Activated T-cell treated with anti-CD3 and anti-CD28 coated beads for 48 hours (primary cell): ENCODE data around the gene INVS.
"Not testable (repeated sequence)": the region's sequence is repeated elsewhere in the genome, so short reads cannot be mapped to it uniquely, and the experiment has no call there.

Experiments used
- DNase-seq: peaks from one replicate; pipeline ENCODE4 v3.0.0-alpha.2; 2020; ENCODE audit warnings: low read depth

INVS gene

DNA sequence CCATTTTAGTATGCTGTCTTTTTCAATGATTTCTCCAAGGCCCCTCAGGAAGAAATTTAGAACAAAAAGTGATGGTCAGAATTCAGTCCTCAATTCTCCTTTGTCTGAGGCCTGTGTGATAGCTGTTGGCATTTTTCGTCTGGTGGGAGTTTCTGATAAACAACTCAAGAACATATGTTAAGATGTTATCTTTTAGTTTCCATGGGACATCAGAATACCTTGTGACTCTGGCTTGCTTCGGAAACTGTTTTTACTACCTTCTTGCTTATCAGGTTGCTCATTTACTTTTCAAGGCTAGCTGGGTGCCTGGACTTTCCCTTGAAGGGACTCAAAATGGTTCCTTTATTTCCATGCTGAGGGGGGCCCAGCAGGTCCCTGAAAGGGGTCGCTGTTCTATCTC, 97.2 kb downstream of the INVS start:
- no peak for DNase-seq

DNA sequence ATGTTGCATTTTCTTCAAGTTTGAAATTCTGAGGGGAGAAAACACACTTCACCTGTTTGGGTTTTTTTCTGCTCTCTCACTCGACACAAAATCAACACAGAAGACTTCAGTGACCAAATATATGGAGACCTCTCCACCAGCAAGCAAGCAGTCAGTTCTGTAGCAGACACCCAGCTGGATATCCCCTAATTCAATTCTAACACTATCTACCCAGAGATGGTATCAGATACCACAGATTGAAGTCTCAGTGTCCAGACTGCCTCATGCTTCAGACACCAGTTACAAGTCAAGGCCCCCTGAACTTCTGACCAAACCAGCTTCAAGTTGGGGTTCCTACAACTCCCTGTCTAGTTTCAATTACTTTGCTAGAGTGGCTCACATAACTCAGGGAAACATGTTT, 97.8 kb downstream of the INVS start:
- no peak for DNase-seq

DNA sequence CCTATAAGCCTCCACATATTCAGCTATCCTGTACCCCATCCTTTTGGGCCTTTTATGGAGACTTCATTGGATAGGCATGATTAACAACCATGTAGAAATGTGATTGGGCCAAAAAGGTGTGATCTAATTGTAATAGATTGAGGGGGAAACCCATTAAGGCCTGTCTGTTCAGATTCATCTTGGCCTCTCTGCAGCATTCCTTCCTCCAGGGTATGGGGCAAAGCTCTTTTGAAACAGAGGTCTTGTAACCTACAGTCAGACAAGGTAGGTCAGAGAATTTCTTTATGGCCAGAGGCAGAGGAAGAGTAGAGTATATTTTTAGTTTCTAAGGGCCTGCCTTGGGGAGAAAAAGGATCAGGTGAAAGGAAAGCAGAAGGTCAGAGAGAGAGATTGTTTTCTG, 98.5 kb downstream of the INVS start:
- DNase-seq, result no peak

DNA sequence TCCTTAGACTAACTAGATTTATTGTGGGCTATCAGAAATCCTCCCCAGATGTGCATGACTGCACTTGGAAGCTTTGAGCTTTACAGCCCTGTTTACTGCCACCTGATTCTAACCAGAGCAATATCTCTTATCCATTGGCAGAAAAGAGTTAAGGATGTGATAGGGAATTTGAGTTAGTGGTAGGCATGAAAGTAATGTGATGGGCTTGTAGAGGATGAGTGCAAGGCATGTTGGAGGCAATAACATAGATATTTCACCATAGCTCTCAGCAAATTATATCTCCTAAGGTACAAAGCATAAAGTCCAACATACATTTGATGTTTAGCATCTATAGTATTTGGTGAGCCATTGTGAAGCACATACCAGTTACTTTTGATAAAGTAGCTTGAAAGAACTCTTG, 103.8 kb downstream of the INVS start:
- no peak for DNase-seq

DNA sequence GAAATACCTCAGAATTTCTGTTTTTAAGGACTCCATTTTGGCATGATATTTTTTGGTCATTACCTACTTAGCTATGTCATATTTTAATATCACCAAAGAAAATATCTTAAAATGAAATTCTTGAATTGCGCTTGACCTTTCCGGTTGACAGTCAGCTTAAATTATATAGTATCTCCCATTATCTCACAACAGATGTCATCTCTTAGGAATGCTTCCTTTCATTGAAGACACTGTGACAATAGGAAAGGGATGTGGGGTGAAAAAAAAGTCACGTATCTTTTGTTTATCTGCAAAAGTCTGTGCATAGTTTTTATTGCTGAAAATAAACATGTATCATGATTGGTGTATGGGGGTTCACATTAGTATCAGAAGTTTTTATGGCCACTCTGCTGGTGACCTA, 105.8 kb downstream of the INVS start:
- no peak for DNase-seq

DNA sequence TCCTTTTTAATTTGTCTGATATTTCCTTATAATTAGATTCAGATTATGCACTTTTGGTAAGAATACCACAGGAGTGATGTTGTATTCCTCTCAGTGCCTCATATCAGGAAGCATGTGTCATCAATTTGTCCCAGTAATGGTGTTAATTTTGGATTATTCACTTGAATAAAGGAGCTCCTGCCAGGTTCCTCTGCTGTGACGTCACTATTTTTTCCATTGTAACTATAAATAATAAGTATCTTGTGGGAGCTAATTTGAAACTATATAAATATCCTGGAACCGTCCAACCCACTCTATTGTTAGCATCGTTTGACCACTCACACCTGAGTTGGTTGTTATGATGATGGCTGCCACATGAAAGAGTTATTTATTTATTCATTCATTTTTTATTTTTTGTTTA, 107.9 kb downstream of the INVS start:
- no peak for DNase-seq

DNA sequence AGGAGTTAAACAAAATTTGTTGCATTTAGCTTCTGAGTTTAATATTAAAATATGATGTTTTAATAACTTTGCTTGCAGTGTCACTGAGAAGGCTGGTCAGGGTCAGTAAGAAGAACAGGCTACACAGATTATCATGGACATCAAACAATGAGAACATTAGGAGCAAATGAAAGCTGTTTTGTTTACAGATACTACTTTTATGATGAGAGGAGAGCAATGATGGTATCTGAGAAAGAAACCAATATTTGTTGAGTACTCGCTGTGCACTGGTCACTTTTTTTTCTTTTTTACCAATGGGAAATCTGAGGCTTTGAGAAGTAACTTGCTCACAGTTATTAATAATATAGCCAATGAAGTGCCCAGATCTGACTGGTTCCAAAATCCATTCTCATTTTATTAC, 109.6 kb downstream of the INVS start:
- DNase-seq, result no peak

DNA sequence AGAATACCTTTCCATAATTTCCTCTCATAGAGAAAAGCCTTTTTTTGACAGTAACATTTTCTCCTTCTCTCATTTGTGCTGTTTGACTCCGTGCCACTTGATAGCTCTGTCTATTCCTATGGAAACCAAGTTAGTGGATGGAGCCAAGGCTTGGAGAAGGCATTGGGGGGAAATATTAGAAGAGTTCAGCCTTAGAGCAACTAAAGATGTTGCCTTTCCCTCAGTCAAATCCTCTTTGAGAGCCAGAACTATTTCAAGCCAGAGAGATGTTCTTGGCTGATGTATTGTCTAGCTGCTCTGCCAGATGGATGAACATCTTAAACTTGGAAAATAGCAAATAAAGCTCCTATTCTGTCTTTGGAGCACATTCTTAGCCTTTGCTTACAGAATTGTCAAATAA, 112.4 kb downstream of the INVS start:
- DNase-seq, result no peak

DNA sequence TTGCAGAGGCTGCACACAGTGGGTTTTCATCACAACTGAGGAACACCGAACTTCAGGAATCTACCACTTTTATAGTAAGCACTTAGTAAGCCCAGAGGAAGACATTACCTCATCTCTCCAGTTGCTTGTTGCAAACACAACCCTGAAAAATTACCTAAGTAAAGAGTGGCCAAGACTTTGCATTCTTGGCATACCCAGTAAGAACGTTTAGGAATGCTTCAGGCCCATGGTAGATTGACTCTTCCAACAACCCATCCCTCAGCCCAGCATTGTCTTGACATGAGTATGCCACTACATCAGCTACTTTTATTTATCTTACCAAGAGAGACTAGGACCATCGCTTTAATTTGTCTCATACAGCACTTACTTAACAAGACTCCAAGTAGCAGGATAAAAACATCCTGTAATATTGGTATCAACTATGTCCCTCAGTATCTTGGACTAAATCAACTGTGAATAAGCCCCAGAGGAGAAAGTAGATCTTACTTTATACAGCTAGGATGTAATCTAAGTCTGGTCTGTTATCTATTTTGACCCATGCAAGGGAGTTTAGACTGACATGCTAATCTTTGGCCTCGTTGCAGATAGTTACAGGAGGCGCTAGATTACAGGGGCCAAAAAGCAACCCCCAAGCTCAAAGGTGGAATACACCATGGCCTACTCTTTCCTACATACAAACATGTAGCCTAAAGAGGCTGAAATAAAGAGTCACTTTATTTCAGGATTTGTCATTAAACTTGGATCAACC, 114.9 kb downstream of the INVS start:
- DNase-seq, result no peak

DNA sequence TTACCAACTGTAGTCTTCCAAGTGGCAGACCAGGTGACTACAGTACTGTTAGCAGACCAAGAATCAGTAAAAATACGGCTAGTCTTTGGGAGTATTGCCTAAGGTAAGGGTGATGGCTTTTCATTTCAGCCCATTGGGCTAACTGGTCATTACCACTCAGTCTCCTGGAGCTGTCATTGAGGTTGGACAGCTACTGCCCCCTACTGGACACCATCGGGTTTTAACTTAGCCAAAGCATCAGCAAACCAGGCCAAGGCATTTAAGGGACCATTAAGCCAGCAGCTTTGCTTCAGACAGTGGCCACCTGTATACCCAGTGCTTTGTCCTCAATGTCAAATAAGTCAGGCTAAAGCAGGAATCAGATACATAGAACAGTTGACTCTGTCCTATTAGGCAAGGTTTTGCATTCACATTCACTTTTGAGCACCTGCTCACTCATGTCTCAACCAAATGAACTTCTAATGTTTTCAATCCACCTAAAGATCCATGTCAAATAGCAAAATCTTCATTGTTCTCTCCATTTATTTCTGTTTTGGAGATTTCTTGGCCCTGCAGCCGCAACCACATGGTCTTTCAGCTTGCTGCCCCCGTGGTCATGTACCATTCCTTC, 117.2 kb downstream of the INVS start:
- peak; percentile 45 for DNase-seq

DNA sequence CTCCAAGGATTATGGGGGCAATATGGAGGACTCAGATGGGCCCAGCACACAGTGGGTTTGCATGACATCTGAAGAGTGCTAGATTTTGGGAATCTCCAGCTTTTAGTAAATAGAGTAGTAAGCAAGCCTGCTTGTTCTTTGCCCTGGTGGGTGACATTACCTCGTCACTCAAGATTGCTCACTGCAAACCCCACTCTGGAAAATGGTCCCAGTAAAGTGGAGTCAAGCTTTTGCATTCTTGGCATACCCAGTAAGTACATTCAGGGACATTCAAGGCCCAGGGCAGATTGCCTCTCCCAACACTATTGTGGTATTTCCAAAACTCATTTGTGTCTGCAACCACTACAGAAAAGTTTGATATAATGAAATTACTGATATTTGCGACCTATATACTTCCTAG, 118.5 kb downstream of the INVS start:
- DNase-seq, result no peak

DNA sequence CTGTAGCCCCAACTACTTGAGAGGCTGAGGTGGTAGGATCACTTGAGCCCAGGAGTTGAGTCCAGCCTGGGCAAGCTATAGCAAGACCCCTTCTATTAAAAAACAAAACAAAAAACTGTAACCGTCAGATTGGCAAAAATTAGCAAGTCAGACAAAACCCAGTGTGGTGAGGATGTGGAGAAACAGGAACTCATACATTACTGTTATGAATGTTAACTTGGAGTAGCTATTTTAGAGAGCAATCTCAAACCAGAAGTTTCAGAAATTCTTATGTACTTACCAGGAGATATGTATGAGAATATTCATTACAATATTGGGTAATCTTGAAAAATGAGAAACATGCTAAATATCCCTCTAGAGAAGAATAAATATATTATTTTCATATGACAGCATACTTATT, 120.3 kb downstream of the INVS start:
- DNase-seq, result no peak

DNA sequence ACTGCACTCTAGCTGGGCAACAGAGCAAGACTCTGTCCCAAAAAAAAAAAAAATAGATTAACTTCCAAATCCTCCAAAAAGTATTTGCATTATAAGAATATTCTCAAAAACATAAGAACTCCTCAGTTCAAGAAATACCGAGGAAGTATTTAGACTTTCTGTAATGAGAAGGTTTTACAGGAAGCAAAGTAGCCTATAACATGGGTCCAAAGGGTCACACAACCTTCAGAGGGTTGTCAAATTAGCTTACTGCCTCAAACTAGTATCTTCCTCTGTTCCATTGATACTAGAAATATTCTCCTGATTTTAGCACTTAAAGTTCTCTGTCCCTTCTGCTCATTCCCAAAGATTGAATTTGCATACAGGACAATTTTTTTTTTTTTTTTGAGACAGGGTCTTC, 121.9 kb downstream of the INVS start:
- no peak for DNase-seq

DNA sequence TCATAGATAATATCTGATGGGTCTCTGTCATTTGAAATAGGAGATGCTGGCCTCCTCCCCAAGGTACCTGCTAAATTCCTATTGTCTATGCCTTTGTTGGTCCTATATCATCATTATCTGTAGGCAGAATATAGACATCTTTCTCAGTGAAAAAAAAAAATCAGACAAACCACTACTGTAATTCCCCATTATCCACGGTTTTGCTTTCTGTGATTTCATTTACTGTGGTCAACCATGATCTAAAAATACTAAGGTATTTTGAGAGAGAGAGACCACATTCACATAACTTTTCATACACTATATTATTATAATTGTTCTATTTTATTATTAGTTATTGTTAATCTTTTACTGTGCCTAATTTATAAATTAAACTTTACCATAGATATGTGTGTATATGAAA, 122.5 kb downstream of the INVS start:
- DNase-seq, result no peak

DNA sequence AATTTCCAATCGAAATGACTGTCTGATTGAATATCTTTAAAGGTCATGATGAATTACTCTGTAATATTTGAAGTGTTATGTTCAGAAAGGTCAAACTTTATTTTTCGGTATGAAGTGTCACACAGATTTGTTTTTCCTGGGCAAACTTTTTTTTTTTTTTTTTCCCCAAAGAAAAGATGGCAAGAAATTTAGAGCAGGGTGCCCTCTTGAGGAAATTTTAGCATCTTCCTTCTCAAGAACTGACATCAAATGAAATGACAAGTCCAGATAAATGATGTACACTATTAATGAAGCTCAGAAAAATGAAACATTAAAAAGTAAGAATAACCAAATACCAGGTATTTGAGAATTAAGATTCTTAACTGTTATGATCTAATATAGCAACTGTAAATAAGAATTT, 123.6 kb downstream of the INVS start:
- DNase-seq, result no peak

DNA sequence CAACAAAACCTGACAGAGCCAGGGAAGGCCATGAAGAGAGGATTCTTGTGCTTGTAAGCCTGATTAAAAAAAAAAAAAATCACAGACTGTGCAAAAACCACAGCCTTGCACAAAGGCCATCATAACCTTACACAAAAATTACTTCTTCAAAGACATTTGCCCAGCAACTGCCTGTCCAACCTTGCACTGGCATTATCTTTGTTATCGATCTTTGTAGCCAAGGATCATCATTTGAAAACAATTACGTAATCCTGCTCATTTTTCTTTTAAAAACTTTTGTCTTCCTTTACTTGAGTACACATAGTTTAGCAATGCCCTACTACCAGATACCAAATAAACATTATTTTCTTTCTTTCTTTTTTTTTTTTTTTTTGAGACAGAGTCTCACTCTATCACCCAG, 128.6 kb downstream of the INVS start:
- DNase-seq, result no peak

DNA sequence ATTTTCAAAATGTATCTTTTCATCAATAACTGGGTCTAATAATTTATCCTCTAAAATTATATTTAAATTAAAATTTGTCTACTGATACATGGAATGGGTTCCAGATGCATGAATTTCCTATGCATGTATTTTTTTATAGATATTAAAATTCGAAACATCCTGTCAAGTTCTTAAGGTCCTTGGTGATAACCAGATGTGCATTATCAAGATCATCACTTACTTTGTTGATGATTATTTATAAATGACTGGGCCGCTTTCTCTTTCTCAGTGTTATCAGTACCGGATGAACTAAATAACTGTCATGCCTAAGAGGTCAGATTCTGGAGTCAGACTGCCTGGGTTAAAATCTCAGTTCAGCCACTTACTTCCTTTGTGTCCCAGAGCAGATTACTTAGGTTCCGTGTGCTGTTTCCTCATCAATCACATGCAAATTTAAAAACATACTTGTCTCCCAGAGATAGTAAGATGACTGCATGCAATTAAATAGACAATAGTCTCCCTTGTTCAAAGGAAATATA, 129.4 kb downstream of the INVS start:
- DNase-seq, result no peak

DNA sequence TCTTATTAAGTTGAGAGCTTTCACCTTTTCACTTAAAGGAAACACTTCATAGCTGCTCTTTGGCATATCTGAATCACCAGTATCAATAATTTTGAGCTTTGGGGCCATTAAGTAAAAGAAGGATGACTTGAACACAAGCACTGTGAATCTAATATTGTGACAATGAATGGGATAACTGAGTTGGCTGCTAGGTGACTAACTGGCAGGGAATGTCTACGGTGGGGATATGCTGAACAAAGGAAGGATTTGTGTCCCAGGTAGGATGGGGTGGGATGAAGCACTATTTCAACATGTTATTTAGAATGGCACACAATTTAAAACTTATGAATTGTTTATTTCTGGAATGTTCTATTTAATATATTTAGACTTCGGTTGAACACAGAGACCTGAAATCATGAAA, 130.1 kb downstream of the INVS start:
- no peak for DNase-seq

DNA sequence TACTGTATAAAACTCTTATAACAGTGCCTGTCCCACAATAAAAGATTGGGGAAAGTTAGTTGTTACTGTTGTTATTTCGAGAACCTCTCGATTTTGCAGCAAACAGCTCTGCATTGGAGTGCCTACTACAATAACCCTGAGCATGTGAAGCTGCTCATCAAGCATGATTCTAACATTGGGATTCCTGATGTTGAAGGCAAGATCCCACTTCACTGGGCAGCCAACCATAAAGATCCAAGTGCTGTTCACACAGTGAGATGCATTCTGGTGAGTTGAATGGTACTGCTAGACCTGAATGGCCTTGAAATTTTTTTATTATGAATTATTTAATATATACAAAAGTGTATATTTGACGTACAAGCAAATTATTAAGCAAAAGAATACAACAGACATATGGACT, 130.5 kb downstream of the INVS start:
- DNase-seq, result no peak

DNA sequence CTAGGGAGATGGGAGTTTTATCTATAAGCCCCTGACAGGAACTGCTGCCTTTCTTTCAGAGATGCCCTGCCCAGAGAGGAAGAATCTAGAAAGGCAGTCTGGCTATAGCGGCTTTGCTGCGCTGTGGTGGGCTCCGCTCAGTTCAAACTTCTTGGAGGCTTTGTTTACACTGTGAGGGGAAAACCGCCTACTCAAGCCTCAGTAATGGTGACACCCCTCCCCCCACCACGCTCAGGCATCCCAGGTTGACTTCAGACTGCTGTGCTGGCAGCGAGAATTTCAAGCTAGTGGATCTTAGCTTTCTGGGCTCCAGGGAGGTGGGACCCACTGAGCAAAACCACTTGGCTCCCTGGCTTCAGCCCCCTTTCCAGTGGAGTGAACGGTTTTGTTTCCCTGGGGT, 137.9 kb downstream of the INVS start:
- DNase-seq, result not testable (repeated sequence)

DNA sequence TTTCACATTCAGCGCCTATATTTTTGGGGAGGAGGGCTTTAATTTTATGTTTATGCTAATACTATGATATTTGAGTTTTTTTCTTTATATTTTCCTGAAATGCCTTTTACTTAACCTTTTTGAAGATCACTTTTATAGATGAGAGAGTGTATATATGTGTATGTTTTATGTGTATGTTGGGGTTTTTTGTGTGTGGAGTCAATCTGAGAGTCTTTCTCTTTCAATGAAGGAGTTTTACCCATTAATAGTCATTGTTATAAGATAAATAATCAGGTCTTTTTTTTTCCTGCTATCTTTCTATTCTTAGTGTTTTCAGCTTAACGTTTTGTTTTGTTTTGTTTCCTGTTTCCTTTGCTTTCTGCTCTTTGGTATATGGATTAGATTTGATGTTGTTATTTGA, 141.5 kb downstream of the INVS start:
- no peak for DNase-seq

DNA sequence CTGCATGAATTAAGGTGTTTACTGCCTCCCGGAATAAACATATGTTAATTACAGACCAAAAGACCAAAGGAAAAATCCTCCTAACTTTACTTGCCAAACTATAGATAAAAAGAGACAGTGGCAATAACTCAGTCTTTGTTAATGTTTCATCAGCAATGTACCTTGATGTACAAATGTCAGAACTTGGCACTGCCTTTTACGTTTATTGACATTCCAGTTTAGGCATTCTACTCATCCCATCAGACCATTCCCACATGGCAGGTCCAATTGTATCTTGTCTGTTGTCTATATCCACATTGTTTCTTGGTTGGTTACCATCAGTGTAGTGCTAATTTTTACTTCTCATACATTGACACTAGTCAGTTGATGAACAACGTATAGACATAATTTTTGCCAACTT, 168.2 kb downstream of the INVS start:
- no peak for DNase-seq

DNA sequence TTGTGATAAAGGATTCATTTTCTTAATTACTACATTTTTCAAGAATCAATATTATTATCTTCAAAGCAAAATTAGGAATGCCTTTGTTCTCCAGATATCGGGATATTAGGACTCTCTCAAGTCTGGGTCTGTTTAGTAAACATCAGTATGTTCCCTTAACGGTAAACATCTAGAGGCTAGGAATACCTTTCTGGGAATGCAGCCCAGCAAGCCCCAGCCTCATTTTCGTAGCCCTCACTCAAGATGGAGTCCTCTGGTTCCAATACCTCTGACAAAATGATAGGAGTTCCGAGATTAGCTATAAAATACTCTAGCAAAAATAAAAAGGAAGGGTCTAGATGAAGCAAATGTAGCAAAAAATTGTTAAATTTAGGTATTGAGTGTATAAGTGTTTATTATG, 169.2 kb downstream of the INVS start:
- no peak for DNase-seq

DNA sequence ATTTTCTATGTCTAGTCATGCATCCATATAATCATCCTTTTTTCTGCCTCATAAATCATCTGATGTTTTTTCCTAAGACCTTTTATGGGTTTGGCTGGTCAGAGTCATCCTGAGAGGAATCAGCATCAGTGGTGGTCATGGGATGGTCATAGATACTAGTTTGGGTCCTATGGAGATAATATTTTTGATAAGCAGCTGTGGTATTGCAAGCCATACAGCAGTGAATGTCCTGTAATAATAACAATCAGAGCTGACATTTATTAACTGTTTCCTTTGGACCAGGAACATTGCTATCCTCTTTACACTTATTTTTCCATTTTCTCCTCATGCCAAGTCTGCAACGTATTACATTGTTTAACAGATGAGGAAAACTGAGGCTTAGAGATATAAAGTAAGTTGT, 170.6 kb downstream of the INVS start:
- DNase-seq, result no peak
